COLO668 (cell line): ENCODE measurements around the gene AP3B2.
"Not testable (repeated sequence)": the region's sequence is repeated elsewhere in the genome, so short reads cannot be mapped to it uniquely, and the experiment has no call there.

Experiments
- DNase-seq: peaks from one replicate; lab custom pipeline; 2025; ENCODE audit not compliant: unreplicated experiment; lab: John Stamatoyannopoulos, UW

AP3B2 gene

DNA sequence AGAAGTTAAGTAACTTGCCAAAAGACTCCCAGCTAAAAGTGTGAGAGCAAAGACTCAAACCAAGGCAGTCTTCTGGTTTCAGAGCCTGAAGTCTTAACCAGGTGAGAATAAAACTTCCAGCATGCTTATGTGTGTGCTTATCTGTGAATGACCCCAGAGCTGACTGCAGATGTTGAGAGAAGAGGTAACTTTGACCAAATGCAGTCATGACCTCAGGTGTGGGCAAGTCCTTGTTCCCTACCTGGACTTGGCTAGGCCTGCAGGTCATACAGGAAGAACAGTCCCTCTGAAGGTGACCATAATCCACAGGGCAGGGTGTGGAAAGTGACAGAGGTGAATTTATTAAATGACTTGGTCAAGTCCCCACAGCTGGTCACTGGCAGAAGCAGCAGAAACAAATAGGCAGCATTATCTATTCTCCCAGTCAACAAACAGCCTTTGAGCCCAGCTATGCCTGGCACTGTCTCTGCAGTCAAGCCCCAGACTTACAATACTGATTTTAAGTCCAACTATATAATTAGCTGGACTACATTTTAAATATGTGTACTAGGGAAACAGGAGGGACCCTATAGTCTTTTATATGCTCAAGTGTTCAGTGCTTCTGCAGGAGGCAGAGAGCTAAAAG is 59.5 kb downstream of the AP3B2 start:
- DNase-seq: no peak

GRCh38 chr15:82649226-82649999 is 60.3 kb downstream of the AP3B2 start:
- DNase-seq: no peak

DNA sequence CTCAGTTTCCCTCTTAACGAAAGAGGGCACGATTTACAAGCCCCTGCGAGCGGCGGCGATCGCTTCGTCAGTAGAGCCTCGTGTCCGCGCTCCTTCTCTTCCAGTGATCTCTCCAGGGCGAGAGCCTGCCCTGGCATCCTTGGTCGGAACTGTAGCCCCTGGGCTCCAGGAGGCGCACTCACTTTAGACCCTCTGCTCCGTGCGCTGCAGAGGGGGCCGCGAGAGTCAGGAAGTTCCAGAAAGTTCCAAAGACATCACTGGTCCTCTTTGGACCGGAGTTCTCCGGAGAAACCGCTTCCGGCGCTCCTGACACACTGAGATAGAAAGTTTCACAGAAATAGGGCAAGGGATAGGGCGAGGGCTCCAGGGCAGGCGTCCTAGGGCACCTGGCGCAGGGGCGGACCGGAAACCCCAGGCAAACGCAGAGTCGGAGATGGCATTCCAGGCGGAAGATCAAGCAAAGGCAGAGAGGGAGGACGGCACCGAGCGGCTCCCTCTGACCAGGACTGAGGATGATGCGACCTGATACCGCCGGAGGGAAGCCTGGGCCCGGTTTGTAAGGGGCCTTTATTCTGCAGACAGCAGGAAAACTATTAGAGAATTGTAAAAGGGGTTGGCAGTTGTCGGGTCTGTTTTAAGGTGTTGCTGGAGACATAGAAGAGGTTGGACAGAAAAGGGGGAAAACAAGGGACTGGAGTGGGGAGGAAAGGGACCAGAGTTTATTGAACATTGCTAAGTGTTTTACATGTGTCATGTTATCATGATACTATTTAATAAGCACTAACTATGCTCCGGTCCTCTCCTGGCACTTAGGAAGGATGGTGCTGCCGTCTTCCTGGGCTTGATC is 61.2 kb downstream of the AP3B2 start:
- no peak for DNase-seq

GRCh38 chr15:82647835-82648256 is 61.8 kb downstream of the AP3B2 start:
- DNase-seq: peak; percentile 35

GRCh38 chr15:82647045-82647834 is 62.4 kb downstream of the AP3B2 start, which contains the start of gene CPEB1:
Gene CPEB1, minus strand, starts transcription at chr15:82647363. Its CDS starts 18,904 bp downstream, at chr15:82628459.
- DNase-seq: peak; percentile 37

DNA sequence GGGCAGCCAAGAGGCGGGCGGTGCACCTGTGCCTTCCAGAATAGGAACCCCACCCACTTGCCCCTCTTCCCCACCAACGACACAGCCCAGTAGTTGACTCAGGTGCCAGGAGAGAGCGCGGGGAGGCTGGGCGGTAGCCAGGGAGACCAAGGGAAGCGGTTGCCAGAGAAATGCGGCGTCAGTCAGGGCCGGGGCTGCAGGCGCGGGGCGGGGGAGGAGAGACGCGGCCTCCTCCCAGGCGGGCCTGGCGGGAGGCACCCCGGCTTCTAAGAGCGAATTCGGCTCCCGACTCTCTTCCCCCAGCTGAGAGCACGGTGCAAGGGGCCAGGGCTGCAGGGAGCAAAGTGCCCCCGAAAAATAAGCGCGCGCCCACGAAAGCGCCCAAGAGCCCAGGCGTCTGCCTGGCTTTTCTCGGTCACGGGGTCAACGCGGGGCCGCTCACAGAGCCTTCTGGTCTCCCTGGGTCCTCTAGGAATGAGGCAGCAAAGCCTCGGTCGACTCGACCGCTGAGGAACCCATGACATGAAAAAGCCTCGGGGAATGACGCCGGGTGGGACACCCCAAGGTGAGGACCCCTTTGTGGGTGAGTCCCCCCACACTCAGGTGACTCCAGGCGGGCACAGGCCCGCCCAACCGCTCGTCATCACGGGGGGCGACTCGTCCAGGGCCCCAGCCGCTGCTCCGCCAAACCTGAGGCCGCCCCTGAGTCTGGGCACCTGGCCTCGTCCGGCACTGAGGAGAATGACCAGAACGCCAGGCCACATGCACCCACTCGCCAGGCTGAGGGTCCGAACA is 63.2 kb downstream of the AP3B2 start:
- peak; percentile 63 for DNase-seq

DNA sequence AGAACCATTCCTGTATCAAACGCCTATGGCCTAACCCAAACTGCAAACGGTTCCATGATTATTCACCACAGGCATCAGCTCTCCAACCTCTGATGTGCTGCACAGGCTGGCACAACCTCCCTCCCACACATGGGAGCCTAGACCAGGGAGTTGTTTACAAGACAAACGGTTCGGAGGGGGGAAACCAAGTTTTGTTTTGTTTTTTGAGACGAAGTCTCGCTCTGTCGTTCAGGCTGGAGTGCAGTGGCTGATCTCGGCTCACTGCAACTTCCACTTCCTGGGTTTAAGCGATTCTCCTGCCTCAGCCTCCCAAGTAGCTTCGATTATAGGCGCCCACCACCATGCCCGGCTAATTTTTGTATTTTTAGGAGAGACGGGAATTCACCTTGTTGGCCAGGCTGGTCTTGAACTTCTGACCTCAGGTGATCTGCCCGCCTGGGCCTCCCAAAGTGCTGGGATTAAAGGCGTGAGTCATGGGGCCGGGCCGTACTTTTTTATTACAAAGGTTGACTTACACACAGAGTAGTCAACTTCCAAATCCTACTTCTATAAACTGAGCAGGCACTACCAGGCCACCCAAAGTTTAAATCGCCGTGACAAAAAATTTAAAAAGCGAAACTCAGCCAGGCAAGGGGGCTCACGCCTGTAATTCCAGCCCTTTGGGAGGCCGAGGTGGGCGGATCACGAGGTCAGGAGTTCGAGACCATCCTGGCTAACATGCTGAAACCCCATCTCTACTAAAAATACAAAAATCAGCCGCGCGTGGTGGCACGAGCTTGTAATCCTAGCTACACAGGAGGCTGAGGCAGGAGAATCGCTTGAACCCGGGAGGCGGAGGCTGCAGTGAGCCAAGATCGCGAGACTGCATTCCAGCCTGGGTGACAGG is 64.5 kb downstream of the AP3B2 start:
- DNase-seq: not testable (repeated sequence)

DNA sequence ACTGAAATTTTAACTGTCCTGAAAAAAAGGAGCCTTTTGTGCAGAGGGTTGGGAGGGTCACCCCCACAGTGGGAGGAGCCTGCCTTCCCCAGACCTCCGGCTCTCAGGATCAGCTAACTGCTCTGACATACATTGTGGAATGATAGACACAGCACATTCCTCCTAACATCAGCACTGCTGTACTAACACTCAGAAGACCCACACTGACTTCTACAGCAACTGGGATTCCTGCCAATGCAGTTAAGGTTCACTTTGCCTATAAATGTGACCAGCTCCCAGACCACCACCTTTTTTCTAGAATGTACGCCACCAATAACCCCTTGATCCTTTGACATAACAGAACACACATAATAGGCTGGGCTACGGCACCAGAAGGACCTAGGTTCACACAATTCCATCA is 65.7 kb downstream of the AP3B2 start:
- no peak for DNase-seq

DNA sequence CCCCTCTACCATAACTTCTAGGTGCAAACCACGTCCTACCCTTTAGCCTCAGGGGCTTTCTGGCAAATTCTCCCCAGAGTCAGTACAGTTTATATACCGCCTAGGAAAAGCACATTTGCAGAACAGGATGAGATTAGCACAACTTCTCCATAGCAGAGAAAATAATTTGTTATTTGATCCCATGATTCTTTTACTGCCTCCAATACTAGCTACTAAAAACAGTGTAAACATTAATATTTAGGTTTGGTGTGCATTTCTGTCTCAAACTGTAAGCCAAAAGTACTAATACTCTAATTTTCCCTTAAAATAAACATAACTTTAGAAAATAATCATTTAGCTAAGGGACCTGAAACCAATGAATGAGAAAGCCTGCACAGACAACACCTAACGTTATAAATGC is 67.0 kb downstream of the AP3B2 start:
- DNase-seq: no peak

- no peak for DNase-seq
These were observed 68.4 kb downstream of the AP3B2 start for GRCh38 chr15:82641129-82641798.

GRCh38 chr15:82640672-82641071 is 69.0 kb downstream of the AP3B2 start:
- no peak for DNase-seq

DNA sequence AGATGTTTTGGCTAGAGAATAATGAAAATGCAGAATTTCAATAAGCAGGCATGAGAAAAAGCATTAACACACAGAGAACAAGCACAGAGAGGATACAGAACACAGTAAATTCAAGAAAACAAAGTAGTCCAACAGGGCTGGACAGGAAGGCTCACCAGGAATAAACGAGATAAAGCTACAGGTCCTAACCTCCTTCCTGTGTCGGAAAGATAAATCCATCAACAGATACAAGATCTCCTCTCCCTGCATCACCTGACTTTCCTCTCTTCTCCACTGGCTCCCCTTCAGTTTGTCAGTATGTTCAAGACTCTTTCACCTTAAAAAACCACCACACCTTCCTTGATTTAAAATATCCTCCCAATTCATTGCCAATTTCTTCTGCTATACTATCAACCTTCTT is 73.9 kb downstream of the AP3B2 start:
- no peak for DNase-seq

- no peak for DNase-seq
These were observed 79.6 kb downstream of the AP3B2 start for GRCh38 chr15:82630033-82630432.

GRCh38 chr15:82625136-82625535 is 84.5 kb downstream of the AP3B2 start:
- no peak for DNase-seq

DNA sequence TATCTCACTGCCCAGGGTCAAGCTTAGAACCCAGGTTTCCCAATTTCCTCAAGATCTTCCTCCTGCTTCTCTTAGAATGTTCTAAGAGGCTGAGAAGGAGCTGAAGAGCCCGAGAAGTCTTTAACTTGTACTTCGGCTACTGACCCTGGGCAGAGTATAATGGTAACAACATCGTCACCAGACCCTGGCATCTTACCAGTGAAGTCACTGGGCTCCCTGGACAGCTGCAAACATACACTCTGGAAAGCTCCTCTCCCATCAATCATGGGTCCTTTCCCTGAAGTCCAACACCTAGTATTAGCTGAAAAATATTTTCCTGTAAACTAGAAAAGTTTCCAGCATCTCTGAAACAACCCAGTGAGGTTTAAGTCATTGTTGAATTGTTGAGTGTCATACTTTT is 85.2 kb downstream of the AP3B2 start:
- DNase-seq: no peak

- no peak for DNase-seq
These were observed 85.7 kb downstream of the AP3B2 start for GRCh38 chr15:82624008-82624407.

DNA sequence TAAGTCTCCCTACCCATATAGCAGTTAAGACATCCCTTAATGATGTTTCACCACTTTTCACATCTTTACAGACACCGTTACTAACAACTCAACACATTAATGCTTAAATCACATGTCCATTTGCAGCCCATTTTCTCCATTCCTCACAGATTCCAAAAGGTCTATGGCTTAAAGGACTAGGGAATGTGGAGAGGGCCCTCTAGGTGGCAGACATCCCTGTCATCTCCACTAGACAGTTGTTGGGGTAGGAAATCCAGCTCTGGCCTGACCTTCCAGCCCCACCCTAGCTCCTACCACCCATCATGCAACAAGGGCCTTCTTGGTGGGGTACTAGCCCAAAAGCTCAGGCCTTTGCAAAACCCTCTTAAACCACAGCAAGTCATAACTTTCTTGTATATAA is 87.7 kb downstream of the AP3B2 start:
- no peak for DNase-seq

DNA sequence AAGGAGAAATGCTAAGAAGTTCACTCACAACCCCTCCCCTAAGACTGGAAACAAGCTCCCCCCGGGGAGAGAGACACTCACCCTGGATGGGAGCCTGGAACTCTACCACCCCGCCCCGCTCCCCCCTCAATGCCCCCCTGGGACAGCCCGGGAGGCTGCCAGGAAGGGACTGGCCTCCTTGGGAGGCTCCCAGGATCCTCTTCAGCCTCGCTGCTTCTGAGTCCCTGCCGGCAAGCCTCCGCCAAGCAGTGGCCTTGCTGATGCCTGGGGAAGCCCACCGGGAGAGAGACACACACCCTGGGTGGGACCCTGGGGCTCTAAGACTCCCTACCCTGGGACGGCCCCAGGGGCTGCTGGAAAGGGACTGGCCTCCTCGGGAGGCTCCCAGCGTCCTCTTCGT is 95.9 kb downstream of the AP3B2 start:
- no peak for DNase-seq

- no peak for DNase-seq
These were observed 98.3 kb downstream of the AP3B2 start for GRCh38 chr15:82611348-82611747.
